Inflammatory macrophage (primary cell): ENCODE measurements around the gene RPS6KA4.
"Not testable (repeated sequence)": the region's sequence is repeated elsewhere in the genome, so short reads cannot be mapped to it uniquely, and the experiment has no call there.

Experiments used
- DNase-seq, 2 donors: peaks; one replicate each; pipeline ENCODE4 v3.0.0-alpha.2; 2020 to 2022
- total RNA-seq, 18 experiments: gene quantifications; one replicate each; lab custom pipeline; 2026; ENCODE audit warnings: mixed read lengths in 6 of 18, inconsistent platforms in 2 of 18; lab: John Stamatoyannopoulos, UW

Gene RPS6KA4
- total RNA-seq: 14.6 to 106 (median 55.5) reads per million in 18 experiments

- peak; percentile 69 to 87 for DNase-seq
Measured at GRCh38 chr11:64358907-64359711, at the start of gene RPS6KA4. RPS6KA4 (plus strand) TSS chr11:64359162; CDS start chr11:64359236, 74 bp downstream.

GRCh38 chr11:64312947-64313346 is 46.0 kb upstream of the RPS6KA4 start:
- DNase-seq: no peak

- peak in 1 of 2 donors; percentile 38 for DNase-seq
Measured at GRCh38 chr11:64313491-64314145, 45.3 kb upstream of the RPS6KA4 start.

GRCh38 chr11:64314146-64314804 is 44.7 kb upstream of the RPS6KA4 start:
- no peak for DNase-seq

- DNase-seq: no peak
Measured at GRCh38 chr11:64314805-64315561, 44.0 kb upstream of the RPS6KA4 start.

- DNase-seq: not testable (repeated sequence)
Measured at GRCh38 chr11:64315667-64316526, 43.1 kb upstream of the RPS6KA4 start.

- DNase-seq: no peak
Measured at GRCh38 chr11:64316672-64317324, 42.2 kb upstream of the RPS6KA4 start.

- DNase-seq: peak; percentile 95 to 98
Measured at GRCh38 chr11:64317325-64317960, 41.5 kb upstream of the RPS6KA4 start, which contains the start of gene TRMT112. TRMT112 (minus strand) TSS chr11:64317559; CDS start chr11:64317526, 33 bp downstream.

GRCh38 chr11:64317961-64318765 is 40.8 kb upstream of the RPS6KA4 start, which contains the start of gene PRDX5:
PRDX5 (plus strand) TSS chr11:64318121; CDS start chr11:64318216, 95 bp downstream.
- peak; percentile 98 to 99 for DNase-seq

- DNase-seq: peak in 1 of 2 donors; percentile 28
Measured at GRCh38 chr11:64318766-64319761, 39.9 kb upstream of the RPS6KA4 start.

GRCh38 chr11:64320556-64320955 is 38.4 kb upstream of the RPS6KA4 start:
- no peak for DNase-seq

GRCh38 chr11:64321026-64321425 is 37.9 kb upstream of the RPS6KA4 start:
- no peak for DNase-seq

- DNase-seq: no peak
Measured at GRCh38 chr11:64321533-64321932, 37.4 kb upstream of the RPS6KA4 start.

GRCh38 chr11:64322925-64323260 is 36.1 kb upstream of the RPS6KA4 start:
- no peak for DNase-seq

- no peak for DNase-seq
Measured at GRCh38 chr11:64323373-64323772, 35.6 kb upstream of the RPS6KA4 start.

GRCh38 chr11:64323984-64324383 is 35.0 kb upstream of the RPS6KA4 start:
- DNase-seq: not testable (repeated sequence)

- no peak for DNase-seq
Measured at GRCh38 chr11:64324692-64325469, 34.1 kb upstream of the RPS6KA4 start.
